ENCODE measurements around the gene TOB2. TPM values are rescaled to one million over a fixed set of nuclear protein-coding genes. Genes with fewer than 3 reads are reported as not detected.
A peak's percentile ranks its signal among the peaks of the same experiment; 100 is the strongest.

TOB2 gene
- total and polyA plus RNA-seq, 7 donors = 9.5 to 111 (median 26.1) TPM

- Histone ChIP-seq H3K4me1 (peaks cover 88% of the 10 kb centered on the region), H3K36me3 (ENCODE audit: insufficient read depth in 1 of 2, low read depth in 1 of 2) (peaks cover 0 to 10% of the 10 kb centered on the region in 2 donors), H3K27ac (peak overlapping the region; percentile 89), H3K9me3 (no peaks in the 10 kb centered on the region), H3K4me3 (peak overlapping the region; percentile 61), H3K27me3 (ENCODE audit: insufficient read depth in 3 of 3, low read length in 2 of 3) (no peaks in the 10 kb centered on the region)
- no peak for ATAC-seq
- 37 to 43% (median 40%) methylated on average over 5 of the region's 5 CpGs for WGBS, 3 donors
- TF ChIP-seq CTCF (IDR thresholded peaks at IDR 0.05) = no peak
- DNase-seq = no peak
- intact Hi-C loops (cut with DNase I) = no loop called here
Measured at GRCh38 chr22:41481925-41482318, 35.3 kb upstream of the TOB2 start.

GRCh38 chr22:41481131-41481830, 34.7 kb upstream of the TOB2 start:
- H3K4me3 ChIP-seq = peak overlapping the region; percentile 61
- no peak for TF ChIP-seq CTCF (IDR thresholded peaks at IDR 0.05)
- peaks cover 87% of the 10 kb centered on the region for H3K4me1 ChIP-seq
- peak overlapping the region; percentile 89 for H3K27ac ChIP-seq
- peaks cover 0 to 10% of the 10 kb centered on the region in 2 donors for H3K36me3 ChIP-seq (ENCODE audit: insufficient read depth in 1 of 2, low read depth in 1 of 2)
- H3K27me3 ChIP-seq (ENCODE audit: insufficient read depth in 3 of 3, low read length in 2 of 3) = no peaks in the 10 kb centered on the region
- DNase-seq (peak; percentile 53 to 79), ATAC-seq (peak; percentile 73 to 81 (median 76))
- 33 to 50% (median 33%) methylated on average over 15 of the region's 15 CpGs for WGBS, 3 donors
- intact Hi-C loops (cut with DNase I) = no loop called here
- H3K9me3 ChIP-seq = no peaks in the 10 kb centered on the region

GRCh38 chr22:41480397-41480735, 33.8 kb upstream of the TOB2 start:
- no peak for TF ChIP-seq CTCF (IDR thresholded peaks at IDR 0.05)
- Histone ChIP-seq H3K4me3 (peak overlapping the region; percentile 11), H3K4me1 (peaks cover 80% of the 10 kb centered on the region), H3K27me3 (ENCODE audit: insufficient read depth in 3 of 3, low read length in 2 of 3) (no peaks in the 10 kb centered on the region), H3K27ac (peak overlapping the region; percentile 89), H3K36me3 (ENCODE audit: insufficient read depth in 1 of 2, low read depth in 1 of 2) (peaks cover 0 to 10% of the 10 kb centered on the region in 2 donors), H3K9me3 (no peaks in the 10 kb centered on the region)
- ATAC-seq (peak in 3 of 4 donors; percentile 27 to 48 (median 37)), DNase-seq (no peak)
- intact Hi-C loops (cut with DNase I) = no loop called here
- 37 to 49% (median 39%) methylated on average over 7 of the region's 7 CpGs for WGBS, 3 donors

GRCh38 chr22:41479671-41480396, 33.2 kb upstream of the TOB2 start:
- no peak for DNase-seq
- intact Hi-C loops (cut with DNase I) = no loop called here
- Histone ChIP-seq H3K27me3 (ENCODE audit: insufficient read depth in 3 of 3, low read length in 2 of 3) (no peaks in the 10 kb centered on the region), H3K27ac (peak overlapping the region; percentile 89), H3K4me3 (peak overlapping the region; percentile 11), H3K36me3 (ENCODE audit: insufficient read depth in 1 of 2, low read depth in 1 of 2) (peaks cover 0 to 10% of the 10 kb centered on the region in 2 donors), H3K4me1 (peaks cover 76% of the 10 kb centered on the region), H3K9me3 (no peaks in the 10 kb centered on the region)
- ATAC-seq = peak in 2 of 4 donors; percentile 8 to 20
- TF ChIP-seq CTCF (IDR thresholded peaks at IDR 0.05) = no peak
- WGBS, 3 donors = 60 to 67% (median 64%) methylated on average over 6 of the region's 6 CpGs

All from psoas muscle (tissue), 8 donors.